Activated naive CD8-positive, alpha-beta T cell (primary cell): ENCODE data around the gene SS18L1.

Experiments
- H3K27ac Mint-ChIP-seq: one replicate; pipeline ENCODE4 v1.8.0; 2021; ENCODE audit warnings: mixed read lengths
- H3K27me3 Mint-ChIP-seq: one replicate; pipeline ENCODE4 v1.8.0; 2021; ENCODE audit warnings: mixed read lengths
- H3K36me3 Mint-ChIP-seq: one replicate; pipeline ENCODE4 v1.8.0; 2021; ENCODE audit warnings: mixed read lengths
- H3K4me1 Mint-ChIP-seq: one replicate; pipeline ENCODE4 v1.8.0; 2021; ENCODE audit warnings: low read depth, mixed read lengths
- H3K4me3 Mint-ChIP-seq: one replicate; pipeline ENCODE4 v1.8.0; 2021; ENCODE audit warnings: mild to moderate bottlenecking, mixed read lengths
- H3K9me3 Mint-ChIP-seq: one replicate; pipeline ENCODE4 v1.8.0; 2021; ENCODE audit warnings: low read depth, mixed read lengths

Gene SS18L1

GRCh38 chr20:62229667-62230066, 86.1 kb downstream of the SS18L1 start:
- Mint-ChIP-seq H3K36me3 (no peaks in the 10 kb centered on the region), H3K27ac (no peak overlapping the region), H3K4me1 (no peaks in the 10 kb centered on the region), H3K27me3 (peaks cover 5% of the 10 kb centered on the region), H3K4me3 (no peak overlapping the region), H3K9me3 (no peaks in the 10 kb centered on the region)

GRCh38 chr20:62230276-62230675, 86.7 kb downstream of the SS18L1 start:
- Mint-ChIP-seq H3K27me3 (peaks cover 3% of the 10 kb centered on the region), H3K36me3 (no peaks in the 10 kb centered on the region), H3K4me1 (no peaks in the 10 kb centered on the region), H3K4me3 (no peak overlapping the region), H3K27ac (no peak overlapping the region), H3K9me3 (no peaks in the 10 kb centered on the region)

- no peaks in the 10 kb centered on the region for H3K36me3 Mint-ChIP-seq
- H3K4me1 Mint-ChIP-seq, result no peaks in the 10 kb centered on the region
- peaks cover 3% of the 10 kb centered on the region for H3K27me3 Mint-ChIP-seq
- H3K27ac Mint-ChIP-seq, result no peak overlapping the region
- no peaks in the 10 kb centered on the region for H3K9me3 Mint-ChIP-seq
- H3K4me3 Mint-ChIP-seq, result no peak overlapping the region
These were observed 87.1 kb downstream of the SS18L1 start for GRCh38 chr20:62230696-62231095.

- no peaks in the 10 kb centered on the region for H3K9me3 Mint-ChIP-seq
- H3K27me3 Mint-ChIP-seq, result peaks cover 6% of the 10 kb centered on the region
These were observed 87.7 kb downstream of the SS18L1 start for GRCh38 chr20:62231292-62231691.

More at GRCh38 chr20:62231292-62231691, 87.7 kb downstream of the SS18L1 start:
- Mint-ChIP-seq H3K4me1 (no peaks in the 10 kb centered on the region), H3K4me3 (no peak overlapping the region), H3K36me3 (no peaks in the 10 kb centered on the region), H3K27ac (no peak overlapping the region)
